ENCODE results near the gene CYLD.

CYLD gene

GRCh38 chr16:50711862-50712559 is 29.9 kb upstream of the CYLD start:
- no peak for DNase-seq (ENCODE audit: low read depth)

DNA sequence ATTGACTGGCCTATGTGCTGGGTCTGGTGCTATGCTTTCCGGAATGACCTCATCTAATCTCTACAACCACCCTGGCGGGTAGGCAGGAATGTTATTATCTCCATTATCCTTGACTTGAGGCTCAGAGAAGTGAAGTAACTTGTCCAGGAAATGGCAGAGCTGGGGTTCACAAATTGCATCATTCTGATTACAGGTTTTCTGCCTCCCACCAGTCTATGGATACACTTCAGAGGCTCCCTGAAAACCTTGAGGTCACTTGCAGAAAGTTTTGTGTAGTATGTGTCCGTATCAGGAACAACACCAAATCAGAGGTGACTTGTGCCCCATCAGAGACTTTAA is 29.4 kb upstream of the CYLD start:
- no peak for DNase-seq (ENCODE audit: low read depth)

DNA sequence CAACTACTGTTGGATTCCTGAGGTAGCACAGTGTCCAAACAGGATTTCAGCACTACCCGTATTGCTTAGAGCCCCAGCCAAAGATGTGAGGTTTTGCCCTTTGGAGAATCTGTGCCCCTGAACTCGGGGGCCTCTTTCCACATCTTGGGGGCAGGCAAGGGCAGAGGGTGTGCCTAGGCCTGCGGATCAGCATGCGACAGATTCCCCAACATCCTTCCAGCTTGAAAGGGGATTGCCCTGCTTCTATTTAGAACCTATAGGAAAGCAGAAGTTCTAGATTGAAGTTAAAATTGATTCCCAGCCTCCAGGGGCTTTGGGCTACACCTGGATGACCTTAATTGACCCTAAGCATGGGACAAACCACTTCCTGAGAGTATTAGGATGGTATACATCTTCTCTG is 28.9 kb upstream of the CYLD start:
- no peak for DNase-seq (ENCODE audit: low read depth)

GRCh38 chr16:50717091-50717490 is 24.8 kb upstream of the CYLD start:
- no peak for DNase-seq (ENCODE audit: low read depth)

- no peak for DNase-seq (ENCODE audit: low read depth)
Measured at GRCh38 chr16:50717494-50717893, 24.4 kb upstream of the CYLD start.

- no peak for DNase-seq (ENCODE audit: low read depth)
Measured at GRCh38 chr16:50718061-50718760, 23.7 kb upstream of the CYLD start.

DNA sequence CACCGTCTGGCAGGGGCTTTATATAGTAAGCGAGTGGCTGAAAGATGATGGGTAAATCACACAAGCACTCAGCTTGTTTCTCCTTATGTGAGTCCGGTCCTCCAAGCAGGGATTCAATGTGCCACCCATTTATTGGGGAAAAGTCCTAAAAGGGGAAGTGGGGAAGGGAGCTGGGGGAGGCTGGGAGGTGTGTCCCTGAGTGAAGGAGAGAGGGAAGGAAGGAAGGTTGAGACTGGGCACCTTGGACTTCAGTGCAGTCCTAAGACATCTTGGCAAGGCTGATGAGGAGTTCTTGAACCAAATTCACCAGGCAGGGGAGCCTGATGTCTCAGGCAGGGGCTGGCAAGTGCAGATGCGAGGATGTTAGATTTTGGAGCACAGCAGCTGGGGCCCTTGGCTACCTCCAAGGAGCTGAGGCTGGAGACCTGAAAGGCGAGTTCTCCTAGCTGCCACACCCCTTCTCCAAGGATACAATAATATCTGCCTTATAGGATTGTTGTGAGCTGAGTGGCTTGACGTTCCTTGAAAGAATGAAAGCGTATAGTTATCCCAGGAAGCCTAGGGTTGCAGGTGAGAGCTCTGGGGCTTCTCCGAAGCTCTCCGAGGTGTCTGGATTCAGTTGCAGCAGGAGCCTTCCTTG is 23.0 kb upstream of the CYLD start:
- no peak for DNase-seq (ENCODE audit: low read depth)

GRCh38 chr16:50719401-50720337 is 22.2 kb upstream of the CYLD start:
- DNase-seq (ENCODE audit: low read depth) = no peak

DNA sequence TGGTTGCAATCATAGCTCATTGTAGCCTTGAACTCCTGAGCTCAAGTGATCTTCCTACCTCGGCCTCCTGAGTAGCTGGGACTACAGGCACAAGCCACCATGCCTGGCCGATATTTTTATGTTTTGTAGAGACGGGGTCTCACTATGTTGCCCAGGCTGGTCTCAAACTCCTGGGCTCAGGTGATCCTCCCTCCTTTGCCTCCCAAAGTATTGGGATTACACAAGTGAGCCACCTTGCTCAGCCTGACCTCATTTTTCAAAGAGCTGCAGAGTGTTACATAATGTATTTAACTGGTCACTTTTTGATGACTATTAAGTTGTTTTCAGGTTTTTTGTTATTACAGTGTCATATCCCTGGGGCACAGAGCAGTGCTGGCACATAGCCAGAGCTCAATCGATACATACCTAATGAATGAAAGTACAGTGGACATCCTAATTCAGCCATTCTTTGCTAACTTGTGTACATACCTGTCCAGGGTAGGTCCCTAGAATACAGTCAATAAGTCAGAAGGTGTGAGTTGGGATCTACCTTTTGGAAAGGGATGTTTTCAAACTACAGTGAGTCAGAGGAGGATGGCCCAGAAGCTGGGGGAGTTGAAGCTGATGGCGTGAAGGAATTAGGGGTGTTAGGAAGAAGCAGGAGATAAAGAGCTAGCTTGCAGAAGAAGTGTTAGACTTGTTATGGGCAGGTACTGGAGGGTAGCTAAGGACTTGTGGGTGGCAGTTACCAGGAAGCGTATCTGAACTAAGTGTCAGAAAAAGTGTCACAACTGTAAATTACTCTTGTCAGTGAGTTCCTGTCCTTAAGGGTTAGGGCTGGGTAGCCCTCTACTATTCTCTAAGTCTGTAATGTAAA is 20.1 kb upstream of the CYLD start:
- DNase-seq (ENCODE audit: low read depth) = no peak

DNA sequence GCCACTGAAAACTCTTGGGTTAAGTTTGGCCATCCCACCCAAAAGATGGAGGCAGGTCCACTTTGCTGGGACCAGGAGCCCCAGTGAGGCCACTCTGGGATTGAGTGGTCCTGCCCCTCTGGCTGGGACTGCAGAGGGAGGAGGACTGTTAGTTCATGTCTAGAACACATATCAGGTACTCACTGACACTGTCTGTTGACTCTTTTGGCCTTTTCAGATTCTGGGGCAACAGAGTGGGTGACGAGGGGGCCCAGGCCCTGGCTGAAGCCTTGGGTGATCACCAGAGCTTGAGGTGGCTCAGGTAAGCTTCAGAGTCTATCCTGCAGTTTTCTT is 19.5 kb upstream of the CYLD start:
- DNase-seq (ENCODE audit: low read depth) = no peak

DNA sequence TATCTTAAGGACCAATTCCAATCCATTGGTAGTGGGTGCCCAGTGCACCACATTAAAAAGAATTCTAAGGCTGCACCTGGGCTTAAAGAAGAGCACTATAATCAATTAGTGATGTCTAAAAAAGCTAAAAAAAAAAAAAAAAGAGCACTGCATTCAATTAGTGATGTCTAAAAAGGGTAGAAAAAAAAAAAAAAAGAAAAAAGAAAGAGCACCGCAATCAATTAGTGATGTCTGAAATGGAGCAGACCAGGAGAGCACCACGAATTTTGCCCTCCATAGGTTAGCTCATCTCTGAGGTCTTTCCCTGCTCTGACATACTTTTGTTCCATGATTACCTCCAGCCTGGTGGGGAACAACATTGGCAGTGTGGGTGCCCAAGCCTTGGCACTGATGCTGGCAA is 18.9 kb upstream of the CYLD start:
- no peak for DNase-seq (ENCODE audit: low read depth)

- no peak for DNase-seq (ENCODE audit: low read depth)
Measured at GRCh38 chr16:50724306-50724705, 17.6 kb upstream of the CYLD start.

- no peak for DNase-seq (ENCODE audit: low read depth)
Measured at GRCh38 chr16:50731130-50731988, 10.5 kb upstream of the CYLD start.

DNA sequence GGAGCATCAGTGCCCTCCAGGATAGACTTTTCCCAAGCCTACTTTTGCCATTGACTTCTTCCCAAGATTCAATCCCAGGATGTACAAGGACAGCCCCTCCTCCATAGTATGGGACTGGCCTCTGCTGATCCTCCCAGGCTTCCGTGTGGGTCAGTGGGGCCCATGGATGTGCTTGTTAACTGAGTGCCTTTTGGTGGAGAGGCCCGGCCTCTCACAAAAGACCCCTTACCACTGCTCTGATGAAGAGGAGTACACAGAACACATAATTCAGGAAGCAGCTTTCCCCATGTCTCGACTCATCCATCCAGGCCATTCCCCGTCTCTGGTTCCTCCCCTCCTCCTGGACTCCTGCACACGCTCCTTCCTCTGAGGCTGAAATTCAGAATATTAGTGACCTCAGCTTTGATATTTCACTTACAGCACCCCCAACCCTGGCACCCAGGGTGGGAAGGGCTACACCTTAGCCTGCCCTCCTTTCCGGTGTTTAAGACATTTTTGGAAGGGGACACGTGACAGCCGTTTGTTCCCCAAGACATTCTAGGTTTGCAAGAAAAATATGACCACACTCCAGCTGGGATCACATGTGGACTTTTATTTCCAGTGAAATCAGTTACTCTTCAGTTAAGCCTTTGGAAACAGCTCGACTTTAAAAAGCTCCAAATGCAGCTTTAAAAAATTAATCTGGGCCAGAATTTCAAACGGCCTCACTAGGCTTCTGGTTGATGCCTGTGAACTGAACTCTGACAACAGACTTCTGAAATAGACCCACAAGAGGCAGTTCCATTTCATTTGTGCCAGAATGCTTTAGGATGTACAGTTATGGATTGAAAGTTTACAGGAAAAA is 9.7 kb upstream of the CYLD start:
- no peak for DNase-seq (ENCODE audit: low read depth)

GRCh38 chr16:50733468-50733867 is 8.4 kb upstream of the CYLD start:
- DNase-seq (ENCODE audit: low read depth) = no peak

- DNase-seq (ENCODE audit: low read depth) = no peak
Measured at GRCh38 chr16:50735629-50736122, 6.2 kb upstream of the CYLD start.

DNA sequence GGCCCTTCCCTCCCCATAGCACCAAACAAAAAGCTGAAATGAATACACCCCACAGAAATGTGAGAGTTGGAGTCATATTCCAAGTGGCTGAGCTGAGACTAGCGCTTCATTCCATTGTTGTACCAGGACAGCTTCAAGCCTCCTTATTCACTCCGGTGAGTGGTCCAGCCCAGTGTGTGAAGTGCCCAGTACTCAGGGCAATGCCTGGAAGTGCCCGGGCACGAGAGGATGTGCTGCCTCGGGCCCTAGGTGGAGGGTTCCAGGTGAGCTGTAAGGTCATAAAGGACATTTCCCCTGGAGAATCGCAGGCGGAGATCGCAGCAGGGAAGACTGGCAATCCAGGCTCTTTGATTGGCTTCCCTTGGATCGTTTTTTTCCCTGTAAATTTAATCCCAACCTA is 5.4 kb upstream of the CYLD start:
- no peak for DNase-seq (ENCODE audit: low read depth)

DNA sequence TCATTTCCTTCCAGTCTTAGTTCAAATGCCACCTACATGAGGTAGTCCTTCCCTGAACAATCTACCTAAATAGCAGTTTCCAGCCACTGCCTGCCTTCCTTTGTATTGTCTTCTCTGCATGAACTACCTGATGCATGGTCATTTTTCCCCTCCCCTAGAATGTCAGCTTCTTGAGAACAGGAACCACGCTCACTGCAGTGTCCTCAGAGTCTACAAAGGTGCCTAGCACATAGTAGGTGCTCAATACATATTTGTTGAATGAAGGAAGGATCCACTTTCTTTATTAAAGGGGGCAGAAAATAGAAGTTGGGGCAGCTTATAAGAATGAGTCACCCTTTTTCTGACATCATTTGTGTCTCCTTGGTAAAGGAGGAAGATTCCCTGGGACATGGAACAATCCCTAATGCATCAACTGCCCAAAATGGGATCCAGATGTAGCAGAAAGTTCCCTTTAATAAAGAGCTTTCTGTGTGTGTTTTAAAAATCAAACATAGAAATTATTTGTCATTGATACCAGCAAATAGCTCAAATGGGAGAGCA is 4.4 kb upstream of the CYLD start:
- DNase-seq (ENCODE audit: low read depth) = no peak

- no peak for DNase-seq (ENCODE audit: low read depth)
Measured at GRCh38 chr16:50739031-50739430, 2.9 kb upstream of the CYLD start.

All from fibroblast of the conjunctiva (primary cell).